Natural killer cell (primary cell): ENCODE results near the gene RO60. TPM values are rescaled to one million over a fixed set of nuclear protein-coding genes. Genes with fewer than 3 reads are reported as not detected.

Source experiments
- ATAC-seq, 3 donors: fragments of 150-1000 bp in 2 of 3; fragments of 200-7000 bp in 1 of 3; cut with Tn5 transposase; 1 replicate in 1 of 3; 2 replicates in 2 of 3; pipeline ENCODE4 v1.10.0; 2021; ENCODE audit warnings: mild to moderate bottlenecking in 2 of 3, moderate library complexity in 2 of 3
- DNase-seq, 2 donors: peaks; one replicate each; pipeline versions ENCODE4 v3.0.0 to v3.0.0-alpha.2; 2013 to 2021; ENCODE audit warnings: mixed read lengths in 1 of 2
- H3K27ac ChIP-seq: one replicate; pipeline ENCODE4 v1.5.1; 2013; ENCODE audit warnings: mild to moderate bottlenecking, low read length
- H3K27me3 ChIP-seq: one replicate; pipeline ENCODE4 v1.6.1; 2013; ENCODE audit warnings: low read length; ENCODE audit not compliant: control insufficient read depth, insufficient read depth
- H3K36me3 ChIP-seq: one replicate; pipeline ENCODE4 v1.6.1; 2013; ENCODE audit warnings: low read length; ENCODE audit not compliant: control insufficient read depth, insufficient read depth
- H3K4me1 ChIP-seq: one replicate; pipeline ENCODE4 v1.6.1; 2013; ENCODE audit warnings: low read length; ENCODE audit not compliant: control insufficient read depth, insufficient read depth
- H3K4me3 ChIP-seq: one replicate; pipeline ENCODE4 v1.5.1; 2013; ENCODE audit warnings: low read length
- H3K9me3 ChIP-seq: one replicate; pipeline ENCODE4 v1.6.1; 2013; ENCODE audit warnings: low read length; ENCODE audit not compliant: control insufficient read depth, insufficient read depth
- H3K27ac Mint-ChIP-seq, 2 donors: one replicate each; pipeline ENCODE4 v1.8.0; 2022; ENCODE audit warnings: mild to moderate bottlenecking in 2 of 2, mixed read lengths in 2 of 2, moderate library complexity in 1 of 2
- H3K27me3 Mint-ChIP-seq, 2 donors: one replicate each; pipeline ENCODE4 v1.8.0; 2022; ENCODE audit warnings: low read depth in 2 of 2, mixed read lengths in 2 of 2
- H3K36me3 Mint-ChIP-seq: one replicate; pipeline ENCODE4 v1.8.0; 2022; ENCODE audit warnings: mixed read lengths
- H3K4me1 Mint-ChIP-seq, 2 donors: one replicate each; pipeline ENCODE4 v1.8.0; 2022; ENCODE audit warnings: mixed read lengths in 2 of 2
- H3K4me3 Mint-ChIP-seq: one replicate; pipeline ENCODE4 v1.8.0; 2022; ENCODE audit warnings: mild to moderate bottlenecking, moderate library complexity, mixed read lengths
- H3K9me3 Mint-ChIP-seq, 2 donors: one replicate each; pipeline ENCODE4 v1.8.0; 2022; ENCODE audit warnings: mixed read lengths in 2 of 2
- WGBS: methylation state at CpG from one replicate; pipeline ENCODE4 v1.1.7; 2013; ENCODE audit warnings: missing lambda C conversion rate; ENCODE audit not compliant: insufficient coverage; 5-methylcytosine and 5-hydroxymethylcytosine counted together
- intact Hi-C: fragments of 100-400 bp; cut with micrococcal nuclease; formaldehyde crosslinking; loops from one replicate; pipeline ENCODE4 v1.14.2; 2022
- total RNA-seq, 4 donors: library from RNA; stranded (reverse); fragments of 120-200 nt in 1 of 4; gene quantifications; one replicate each; pipeline versions ENCODE4 v1.2.3 to v1.2.4, GENCODE V29; 2013 to 2022
- TF ChIP-seq, protein P1 (sequence below): fragments of 200-600 bp; IDR thresholded peaks from one replicate; pipeline ENCODE4 v1.8.0; 2022; ENCODE audit warnings: antibody characterized with exemption

The RO60 gene
- total RNA-seq, 3 donors from 2014 or later (not counting 1 experiment from before 2014, with no cell fraction given): 74.3 to 95.5 (median 78.9) TPM

DNA sequence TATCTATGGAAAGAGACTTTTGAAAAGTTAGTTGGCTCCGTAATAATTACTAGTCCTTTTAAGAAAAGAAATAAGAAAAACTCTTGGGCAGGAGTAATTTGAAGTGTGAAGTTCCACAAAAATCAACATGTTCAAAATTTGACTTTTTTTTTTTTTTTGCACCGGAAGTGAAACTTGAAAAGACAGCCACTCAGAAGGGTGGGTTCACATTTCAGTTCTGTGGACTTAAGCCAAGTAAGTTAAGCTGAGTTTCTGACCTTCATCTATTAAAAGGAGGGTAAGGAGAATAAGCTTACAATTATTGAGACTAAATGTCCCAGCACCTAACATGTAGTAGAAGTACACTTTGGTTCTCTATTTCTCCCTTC lies 11.0 kb downstream of the RO60 start:
- H3K36me3 ChIP-seq: peaks cover 6% of the 10 kb centered on the region
- peaks cover 9% of the 10 kb centered on the region for H3K4me1 ChIP-seq
- ATAC-seq (peak in 2 of 3 donors; percentile 57 to 59), DNase-seq (peak in 1 of 2 donors; percentile 37)
- Mint-ChIP-seq H3K4me3 (peak overlapping the region; percentile 53), H3K9me3 (no peaks in the 10 kb centered on the region), H3K36me3 (no peaks in the 10 kb centered on the region), H3K4me1 (peaks cover 47 to 51% of the 10 kb centered on the region in 2 donors), H3K27ac (peak overlapping the region; percentile 86), H3K27me3 (no peaks in the 10 kb centered on the region)
- 29% methylated on average over 2 of the region's 2 CpGs for WGBS
- TF ChIP-seq, protein P1, sequence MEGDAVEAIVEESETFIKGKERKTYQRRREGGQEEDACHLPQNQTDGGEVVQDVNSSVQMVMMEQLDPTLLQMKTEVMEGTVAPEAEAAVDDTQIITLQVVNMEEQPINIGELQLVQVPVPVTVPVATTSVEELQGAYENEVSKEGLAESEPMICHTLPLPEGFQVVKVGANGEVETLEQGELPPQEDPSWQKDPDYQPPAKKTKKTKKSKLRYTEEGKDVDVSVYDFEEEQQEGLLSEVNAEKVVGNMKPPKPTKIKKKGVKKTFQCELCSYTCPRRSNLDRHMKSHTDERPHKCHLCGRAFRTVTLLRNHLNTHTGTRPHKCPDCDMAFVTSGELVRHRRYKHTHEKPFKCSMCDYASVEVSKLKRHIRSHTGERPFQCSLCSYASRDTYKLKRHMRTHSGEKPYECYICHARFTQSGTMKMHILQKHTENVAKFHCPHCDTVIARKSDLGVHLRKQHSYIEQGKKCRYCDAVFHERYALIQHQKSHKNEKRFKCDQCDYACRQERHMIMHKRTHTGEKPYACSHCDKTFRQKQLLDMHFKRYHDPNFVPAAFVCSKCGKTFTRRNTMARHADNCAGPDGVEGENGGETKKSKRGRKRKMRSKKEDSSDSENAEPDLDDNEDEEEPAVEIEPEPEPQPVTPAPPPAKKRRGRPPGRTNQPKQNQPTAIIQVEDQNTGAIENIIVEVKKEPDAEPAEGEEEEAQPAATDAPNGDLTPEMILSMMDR: no peak
- no peaks in the 10 kb centered on the region for H3K27me3 ChIP-seq
- H3K9me3 ChIP-seq: no peaks in the 10 kb centered on the region
- peak overlapping the region; percentile 57 for H3K27ac ChIP-seq
- no peak overlapping the region for H3K4me3 ChIP-seq
- intact Hi-C loops: no loop called here

GRCh38 chr1:193070942-193071341 lies 11.5 kb downstream of the RO60 start:
- Histone ChIP-seq H3K36me3 (peaks cover 6% of the 10 kb centered on the region), H3K27me3 (no peaks in the 10 kb centered on the region), H3K4me3 (no peak overlapping the region), H3K4me1 (peaks cover 9% of the 10 kb centered on the region), H3K9me3 (no peaks in the 10 kb centered on the region), H3K27ac (peak overlapping the region; percentile 44)
- peak in 1 of 2 donors; percentile 40 for DNase-seq
- peak; percentile 55 to 74 (median 71) for ATAC-seq
- intact Hi-C loops: no loop called here
- no peaks in the 10 kb centered on the region for H3K36me3 Mint-ChIP-seq
- H3K27me3 Mint-ChIP-seq: no peaks in the 10 kb centered on the region
- no peaks in the 10 kb centered on the region for H3K9me3 Mint-ChIP-seq
- WGBS: 53% methylated on average over 5 of the region's 5 CpGs
- H3K4me3 Mint-ChIP-seq: peak overlapping the region; percentile 40
- TF ChIP-seq, protein P1: no peak
- peaks cover 43 to 48% of the 10 kb centered on the region in 2 donors for H3K4me1 Mint-ChIP-seq
- peak overlapping the region; percentile 86 for H3K27ac Mint-ChIP-seq

GRCh38 chr1:193077991-193078390 lies 18.6 kb downstream of the RO60 start:
- peak overlapping the region in 1 of 2 donors; percentile 10 for H3K27ac Mint-ChIP-seq
- DNase-seq (no peak), ATAC-seq (no peak)
- H3K9me3 Mint-ChIP-seq: no peaks in the 10 kb centered on the region
- H3K27ac ChIP-seq: no peak overlapping the region
- H3K4me3 Mint-ChIP-seq: no peak overlapping the region
- intact Hi-C loops: no loop called here
- H3K27me3 ChIP-seq: no peaks in the 10 kb centered on the region
- TF ChIP-seq, protein P1: no peak
- H3K4me3 ChIP-seq: no peak overlapping the region
- peaks cover 52% of the 10 kb centered on the region for H3K36me3 ChIP-seq
- H3K4me1 ChIP-seq: no peaks in the 10 kb centered on the region
- H3K36me3 Mint-ChIP-seq: peaks cover 21% of the 10 kb centered on the region
- no peaks in the 10 kb centered on the region for H3K27me3 Mint-ChIP-seq
- no peaks in the 10 kb centered on the region for H3K9me3 ChIP-seq
- H3K4me1 Mint-ChIP-seq: peaks cover 5 to 12% of the 10 kb centered on the region in 2 donors

DNA sequence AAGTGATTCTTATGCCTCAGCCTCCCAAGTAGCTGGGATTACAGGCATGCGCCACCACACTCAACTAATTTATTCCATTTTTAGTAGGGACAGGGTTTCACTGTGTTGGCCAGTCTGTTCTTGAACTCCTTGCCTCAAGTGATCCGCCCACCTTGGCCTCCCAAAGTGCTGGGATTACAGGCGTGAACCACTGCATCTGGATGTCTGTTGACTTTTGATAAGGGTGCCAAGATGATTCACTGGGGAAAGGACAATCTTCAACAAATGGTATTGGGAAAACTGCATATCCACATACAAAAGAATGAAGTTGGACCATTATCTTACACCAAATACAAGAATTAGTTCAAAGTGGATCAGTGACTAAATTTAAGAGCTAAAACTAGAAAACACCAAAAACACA lies 19.8 kb downstream of the RO60 start:
- no peak for DNase-seq
- Histone ChIP-seq H3K4me3 (no peak overlapping the region), H3K36me3 (peaks cover 62% of the 10 kb centered on the region), H3K9me3 (no peaks in the 10 kb centered on the region), H3K4me1 (no peaks in the 10 kb centered on the region), H3K27ac (no peak overlapping the region), H3K27me3 (no peaks in the 10 kb centered on the region)
- H3K4me1 Mint-ChIP-seq: peaks cover 5 to 12% of the 10 kb centered on the region in 2 donors
- no peaks in the 10 kb centered on the region for H3K9me3 Mint-ChIP-seq
- H3K27ac Mint-ChIP-seq: no peak overlapping the region
- no peak for ATAC-seq
- intact Hi-C loops: no loop called here
- peaks cover 25% of the 10 kb centered on the region for H3K36me3 Mint-ChIP-seq
- TF ChIP-seq, protein P1: no peak
- H3K4me3 Mint-ChIP-seq: no peak overlapping the region
- H3K27me3 Mint-ChIP-seq: no peaks in the 10 kb centered on the region
- 100% methylated on average over 2 of the region's 3 CpGs for WGBS
